HepG2 (cell line): ENCODE measurements around the gene KIF6. TPM values are rescaled to one million over a fixed set of nuclear protein-coding genes. Genes with fewer than 3 reads are reported as not detected.

Source experiments
- ATAC-seq: fragments of 200-7000 bp; cut with Tn5 transposase; 3 replicates; pipeline ENCODE4 v1.9.1; 2020; ENCODE audit warnings: mild to moderate bottlenecking, moderate library complexity
- BruUV-seq: library from RNA; stranded (reverse); fragments of 400-500 nt; replicated peaks from 2 replicates; lab custom pipeline; 2021; lab: Mats Ljungman, UMichigan
- CTCF ChIA-PET: fragments of 300-600 bp; formaldehyde crosslinking; extraction: SDS; loops from one replicate; lab custom pipeline; 2021; ENCODE audit warnings: low total read pairs, inconsistent platforms, low intra/inter-chr PET ratio; lab: Yijun Ruan, JAX
- POLR2A ChIA-PET: fragments of 350-600 bp; sonication (Branson Sonifier 250); formaldehyde crosslinking; loops from one replicate; lab custom pipeline; 2020; ENCODE audit warnings: antibody characterized with exemption, inconsistent platforms; lab: Yijun Ruan, JAX
- DNase-seq: peaks from one replicate; pipeline ENCODE4 v3.0.0-alpha.2; 2015; ENCODE audit warnings: low spot score
- FAIRE-seq: peaks from 3 replicates; lab custom pipeline; 2011; peaks lifted over from hg19 to GRCh38; lab: Jason Lieb, UNC
- H2AFZ ChIP-seq: one replicate; pipeline ENCODE4 v1.6.1; 2011; ENCODE audit warnings: low read length, inconsistent platforms
- H3K27ac ChIP-seq: fragments of 300-600 bp; 3 replicates; pipeline ENCODE4 v1.8.0; 2011; ENCODE audit warnings: mixed run types, mild to moderate bottlenecking, mixed read lengths, low read length, inconsistent platforms; ENCODE audit not compliant: insufficient read depth; ENCODE audit errors: extremely low read length
- H3K27me3 ChIP-seq, 2 experiments: fragments of 200-600 bp in 1 of 2; 2 replicates in 1 of 2; 3 replicates in 1 of 2; pipeline versions ENCODE4 v1.6.0 to v1.8.0; 2011; ENCODE audit warnings: low read length in 2 of 2, mild to moderate bottlenecking in 2 of 2, moderate library complexity in 2 of 2, inconsistent platforms in 1 of 2; ENCODE audit not compliant: insufficient read depth in 2 of 2, control insufficient read depth in 1 of 2
- H3K36me3 ChIP-seq, 2 experiments: fragments of 200-600 bp in 1 of 2; replicated peaks in 1 of 2; 2 replicates in 1 of 2; 3 replicates in 1 of 2; pipeline versions ENCODE4 v1.5.1 to v1.8.0; 2011; ENCODE audit warnings: low read length in 2 of 2, inconsistent platforms in 1 of 2; ENCODE audit not compliant: insufficient read depth in 2 of 2, control insufficient read depth in 1 of 2
- H3K4me1 ChIP-seq: 2 replicates; pipeline ENCODE4 v1.5.1; 2012; ENCODE audit warnings: low read length, inconsistent platforms; ENCODE audit not compliant: insufficient read depth
- H3K4me2 ChIP-seq: 2 replicates; pipeline ENCODE4 v1.6.0; 2011; ENCODE audit warnings: low read depth, low read length, inconsistent platforms
- H3K4me3 ChIP-seq, 3 experiments: fragments of 200-600 bp in 1 of 3; sonication (generic), shearing (Covaris generic) in 1 of 3; replicated peaks in 1 of 3; 2 replicates each; pipeline ENCODE4 v1.5.1; 2011 to 2016; ENCODE audit warnings: low read length in 3 of 3, inconsistent platforms in 2 of 3, low read depth in 2 of 3, mild to moderate bottlenecking in 2 of 3, control low read depth in 1 of 3, mixed read lengths in 1 of 3; ENCODE audit not compliant: insufficient read depth in 1 of 3
- H3K79me2 ChIP-seq: one replicate; pipeline ENCODE4 v1.6.1; 2011; ENCODE audit warnings: low read length, inconsistent platforms; ENCODE audit not compliant: insufficient read depth
- H3K9ac ChIP-seq: 2 replicates; pipeline ENCODE4 v1.6.0; 2011; ENCODE audit warnings: mild to moderate bottlenecking, low read depth, low read length, inconsistent platforms; ENCODE audit not compliant: insufficient read depth
- H3K9me3 ChIP-seq: 2 replicates; pipeline ENCODE4 v1.5.1; 2012; ENCODE audit warnings: mild to moderate bottlenecking, low read length
- H4K20me1 ChIP-seq: 2 replicates; pipeline ENCODE4 v1.6.0; 2011; ENCODE audit warnings: inconsistent platforms, mild to moderate bottlenecking, low read length, moderate library complexity; ENCODE audit not compliant: insufficient read depth
- ARNT ChIP-seq: fragments of 450-650 bp; IDR thresholded peaks from 2 replicates; pipeline ENCODE4 v1.6.1; 2017
- IRX3 ChIP-seq: sonication (generic); formaldehyde crosslinking; IDR thresholded peaks from 2 replicates; pipeline ENCODE4 v1.8.1; 2023; ENCODE audit warnings: mild to moderate bottlenecking, low read depth, missing genetic modification reagents, borderline replicate concordance
- KDM6A ChIP-seq: IDR thresholded peaks from 2 replicates; pipeline ENCODE4 v1.6.1; 2016; ENCODE audit warnings: low read depth
- KLF6 ChIP-seq: IDR thresholded peaks from 2 replicates; pipeline ENCODE4 v1.8.0; 2016; ENCODE audit warnings: missing biosample characterization, missing genetic modification reagents
- REST ChIP-seq, 2 experiments: IDR thresholded peaks; 2 replicates each; pipeline ENCODE4 v1.6.1; 2011 to 2012; ENCODE audit warnings: low read length in 2 of 2, borderline replicate concordance in 1 of 2, low read depth in 1 of 2, mild to moderate bottlenecking in 1 of 2, moderate library complexity in 1 of 2
- ZMAT3 ChIP-seq: sonication (generic); formaldehyde crosslinking; conservative IDR thresholded peaks from 2 replicates; pipeline ENCODE4 v1.7.0; 2021; ENCODE audit warnings: missing genetic modification reagents
- WGBS: methylation state at CpG from one replicate; pipeline ENCODE4 v1.1.6; 2017; ENCODE audit warnings: low lambda C conversion rate; 5-methylcytosine and 5-hydroxymethylcytosine counted together
- in situ Hi-C: cut with HindIII; loops from 2 replicates; pipeline ENCODE4 v1.10.0; 2017; ENCODE audit warnings: low pct_unique_long_range_greater_than_20kb; ENCODE audit not compliant: extremely low pct_ligation_motif_present
- intact Hi-C: fragments of 100-400 bp; cut with micrococcal nuclease; formaldehyde crosslinking; loops from one replicate; pipeline ENCODE4 v1.10.0; 2022; ENCODE audit not compliant: unreplicated experiment
- polyA plus RNA-seq, 8 experiments: library from polyadenylated mRNA; depleted of rRNA in 3 of 8; stranded (reverse) in 7 of 8; unstranded in 1 of 8; fragments of >200 nt; fragmentation: Illumina TruSeq in 4 of 8; extraction: Trizol in 4 of 8; gene quantifications; 2 replicates each; pipeline versions ENCODE4 v1.2.1 to v1.2.3, GENCODE V29; 2011 to 2016; ENCODE audit warnings: low read depth in 4 of 8, missing spikeins in 1 of 8, mixed read lengths in 1 of 8; ENCODE audit not compliant: insufficient read depth in 1 of 8
- total RNA-seq, 5 experiments: library from RNA; depleted of rRNA; stranded (reverse); fragments of >200 nt; fragmentation: Illumina TruSeq; extraction: Trizol; gene quantifications; 2 replicates each; pipeline ENCODE4 v1.2.3, GENCODE V29; 2016; ENCODE audit warnings: low read depth in 1 of 5
- TF ChIP-seq, protein P1 (sequence below): sonication (generic); formaldehyde crosslinking; IDR thresholded peaks from 2 replicates; pipeline ENCODE4 v1.4.0; 2020; ENCODE audit warnings: missing genetic modification reagents, mild to moderate bottlenecking, borderline replicate concordance
- TF ChIP-seq, protein P2 (sequence below): sonication (generic); formaldehyde crosslinking; IDR thresholded peaks from 2 replicates; pipeline ENCODE4 v1.8.0; 2022; ENCODE audit warnings: low read depth, missing genetic modification reagents

The KIF6 gene
- total and polyA plus RNA-seq, 2 of the 13 experiments (the other 11 are each of a cell fraction or from before 2014, with no cell fraction given): 0.04 to 0.27 TPM

DNA sequence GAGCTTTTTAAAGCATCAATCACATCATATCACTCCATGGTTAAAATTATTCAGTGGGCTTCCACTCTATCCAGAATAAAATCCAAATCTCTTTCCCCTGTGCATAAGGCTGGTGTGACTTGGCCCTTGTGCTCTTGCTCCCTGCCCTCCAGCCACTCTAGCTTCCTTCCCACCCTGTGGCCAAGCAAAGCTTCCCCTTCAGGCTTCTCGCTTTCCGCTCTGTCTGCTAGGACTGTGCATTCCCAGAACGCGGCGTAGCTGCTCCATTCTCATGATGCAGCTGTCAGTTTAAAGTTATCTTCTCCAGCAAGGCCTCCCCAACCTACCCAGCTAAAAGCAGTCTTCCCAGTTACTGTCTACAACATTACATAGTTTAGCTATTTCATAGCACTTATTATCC, 383.3 kb downstream of the KIF6 start:
- Histone ChIP-seq H3K79me2 (no peaks in the 10 kb centered on the region), H3K4me1 (no peaks in the 10 kb centered on the region), H3K27me3 (no peaks in the 10 kb centered on the region; a peak in 1 of 5 replicates), H3K36me3 (no peaks in the 10 kb centered on the region), H3K9me3 (no peaks in the 10 kb centered on the region), H3K4me2 (no peak overlapping the region), H3K4me3 (no peak overlapping the region), H3K27ac (no peak overlapping the region), H4K20me1 (no peaks in the 10 kb centered on the region), H2AFZ (no peak overlapping the region), H3K9ac (no peak overlapping the region)
- FAIRE-seq (no peak), DNase-seq (no peak), ATAC-seq (no peak)
- ChIA-PET CTCF (no interaction called here), POLR2A (no interaction called here)
- BruUV-seq: no TSS peak
- TF ChIP-seq KDM6A (CRISPR knock-in tag) (no peak), KLF6 (CRISPR knock-in tag) (no peak), IRX3 (CRISPR knock-in tag) (no peak), REST (IDR thresholded peaks at IDR 0.05; ENCODE audit: borderline replicate concordance in 1 of 2, low read depth in 1 of 2, low read length in 2 of 2) (no peak), ZMAT3 (CRISPR knock-in tag) (no peak), ARNT (no peak)
- TF ChIP-seq, protein P1, sequence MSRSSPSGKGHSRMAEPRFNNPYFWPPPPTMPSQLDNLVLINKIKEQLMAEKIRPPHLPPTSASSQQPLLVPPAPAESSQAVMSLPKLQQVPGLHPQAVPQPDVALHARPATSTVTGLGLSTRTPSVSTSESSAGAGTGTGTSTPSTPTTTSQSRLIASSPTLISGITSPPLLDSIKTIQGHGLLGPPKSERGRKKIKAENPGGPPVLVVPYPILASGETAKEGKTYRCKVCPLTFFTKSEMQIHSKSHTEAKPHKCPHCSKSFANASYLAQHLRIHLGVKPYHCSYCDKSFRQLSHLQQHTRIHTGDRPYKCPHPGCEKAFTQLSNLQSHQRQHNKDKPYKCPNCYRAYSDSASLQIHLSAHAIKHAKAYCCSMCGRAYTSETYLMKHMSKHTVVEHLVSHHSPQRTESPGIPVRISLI: no peak
- TF ChIP-seq, protein P2, sequence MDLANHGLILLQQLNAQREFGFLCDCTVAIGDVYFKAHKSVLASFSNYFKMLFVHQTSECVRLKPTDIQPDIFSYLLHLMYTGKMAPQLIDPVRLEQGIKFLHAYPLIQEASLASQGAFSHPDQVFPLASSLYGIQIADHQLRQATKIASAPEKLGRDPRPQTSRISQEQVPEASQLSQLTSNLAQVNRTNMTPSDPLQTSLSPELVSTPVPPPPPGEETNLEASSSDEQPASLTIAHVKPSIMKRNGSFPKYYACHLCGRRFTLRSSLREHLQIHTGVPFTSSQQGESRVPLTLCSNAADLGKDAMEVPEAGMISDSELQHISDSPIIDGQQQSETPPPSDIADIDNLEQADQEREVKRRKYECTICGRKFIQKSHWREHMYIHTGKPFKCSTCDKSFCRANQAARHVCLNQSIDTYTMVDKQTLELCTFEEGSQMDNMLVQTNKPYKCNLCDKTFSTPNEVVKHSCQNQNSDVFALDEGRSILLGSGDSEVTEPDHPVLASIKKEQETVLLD (CRISPR knock-in tag): no peak
- in situ Hi-C loops: no loop called here
- WGBS: 82% methylated on average over 5 of the region's 5 CpGs
- intact Hi-C loops: no loop called here
